ACC112 (cell line): Measurements from ENCODE around the gene AKAP8.
A peak's percentile ranks its signal among the peaks of the same experiment; 100 is the strongest.
"Not testable (repeated sequence)": the region's sequence is repeated elsewhere in the genome, so short reads cannot be mapped to it uniquely, and the experiment has no call there.

Experiments used
- H2AFZ ChIP-seq: fragments of 200-600 bp; sonication (generic); one replicate; pipeline ENCODE4 v1.6.0; 2017; ENCODE audit warnings: antibody characterized with exemption, low read length; ENCODE audit not compliant: unreplicated experiment
- H3K27ac ChIP-seq: fragments of 200-600 bp; sonication (generic); 2 replicates; pipeline ENCODE4 v1.5.1; 2014; ENCODE audit warnings: low read depth, mild to moderate bottlenecking, antibody characterized with exemption, low read length, moderate library complexity
- H3K27me3 ChIP-seq: fragments of 200-600 bp; sonication (generic); 2 replicates; pipeline ENCODE4 v1.6.1; 2014; ENCODE audit warnings: mild to moderate bottlenecking, antibody characterized with exemption, low read length, moderate library complexity, mixed read lengths; ENCODE audit not compliant: insufficient read depth
- H3K36me3 ChIP-seq: fragments of 200-600 bp; sonication (generic); 2 replicates; pipeline ENCODE4 v1.6.1; 2016; ENCODE audit warnings: mild to moderate bottlenecking, antibody characterized with exemption, low read length, moderate library complexity, mixed read lengths; ENCODE audit not compliant: insufficient read depth
- H3K4me1 ChIP-seq: fragments of 200-600 bp; sonication (generic); one replicate; pipeline ENCODE4 v1.6.1; 2016; ENCODE audit warnings: low read length, mixed read lengths; ENCODE audit not compliant: insufficient read depth, unreplicated experiment, control insufficient read depth
- H3K4me3 ChIP-seq: fragments of 200-600 bp; sonication (generic); 2 replicates; pipeline ENCODE4 v1.5.1; 2014; ENCODE audit warnings: mild to moderate bottlenecking, low read depth, low read length
- H3K79me2 ChIP-seq: fragments of 200-600 bp; sonication (generic); one replicate; pipeline ENCODE4 v1.6.0; 2016; ENCODE audit warnings: low read length; ENCODE audit not compliant: control insufficient read depth, unreplicated experiment, insufficient read depth

The AKAP8 gene

GRCh38 chr19:15421721-15422260 lies 42.2 kb upstream of the AKAP8 start:
- H3K79me2 ChIP-seq = peaks cover 20% of the 10 kb centered on the region
- H3K27ac ChIP-seq = no peak overlapping the region
- H2AFZ ChIP-seq = no peak overlapping the region
- peaks cover 29% of the 10 kb centered on the region; the same call in 1 of the 2 replicates for H3K36me3 ChIP-seq
- H3K4me3 ChIP-seq = no peak overlapping the region
- peaks cover 7% of the 10 kb centered on the region for H3K4me1 ChIP-seq
- H3K27me3 ChIP-seq = no peaks in the 10 kb centered on the region

GRCh38 chr19:15421136-15421695 lies 41.6 kb upstream of the AKAP8 start:
- no peak overlapping the region for H3K27ac ChIP-seq
- peaks cover 9% of the 10 kb centered on the region for H3K4me1 ChIP-seq
- H3K36me3 ChIP-seq = peaks cover 23% of the 10 kb centered on the region; the same call in 1 of the 2 replicates

GRCh38 chr19:15419413-15420025 lies 39.9 kb upstream of the AKAP8 start:
- 0 out of 2 replicates have a peak overlapping the region, but pooled peaks have one; percentile 4 for H3K27ac ChIP-seq

More at GRCh38 chr19:15421136-15421695, 41.6 kb upstream of the AKAP8 start:
- H3K27me3 ChIP-seq = no peaks in the 10 kb centered on the region
- no peak overlapping the region for H2AFZ ChIP-seq
- no peak overlapping the region for H3K4me3 ChIP-seq
- peaks cover 26% of the 10 kb centered on the region for H3K79me2 ChIP-seq

GRCh38 chr19:15418579-15419412 lies 39.2 kb upstream of the AKAP8 start, which contains the start of gene AKAP8L:
Gene AKAP8L (minus strand): TSS chr19:15418988. CDS start chr19:15418923, 65 bp downstream.
- Histone ChIP-seq H3K36me3 (peaks cover 15% of the 10 kb centered on the region; the same call in 1 of the 2 replicates), H3K27ac (peak within 1 kb of the TSS; percentile 30), H3K4me3 (peak within 1 kb of the TSS; percentile 99), H3K79me2 (peaks cover 45% of the 10 kb centered on the region), H3K4me1 (peaks cover 9% of the 10 kb centered on the region), H2AFZ (peak within 1 kb of the TSS; percentile 34), H3K27me3 (no peaks in the 10 kb centered on the region)

More at GRCh38 chr19:15419413-15420025, 39.9 kb upstream of the AKAP8 start:
- Histone ChIP-seq H3K4me1 (peaks cover 9% of the 10 kb centered on the region), H3K36me3 (peaks cover 22% of the 10 kb centered on the region; the same call in 1 of the 2 replicates), H3K79me2 (peaks cover 40% of the 10 kb centered on the region), H3K4me3 (peak overlapping the region; percentile 99), H3K27me3 (no peaks in the 10 kb centered on the region), H2AFZ (peak overlapping the region; percentile 34)

GRCh38 chr19:15418231-15418578 lies 38.6 kb upstream of the AKAP8 start:
- Histone ChIP-seq H3K79me2 (peaks cover 51% of the 10 kb centered on the region), H3K4me3 (peak overlapping the region; percentile 99), H3K27ac (peak overlapping the region; percentile 30), H2AFZ (no peak overlapping the region), H3K27me3 (no peaks in the 10 kb centered on the region), H3K36me3 (peaks cover 9% of the 10 kb centered on the region; the same call in 1 of the 2 replicates), H3K4me1 (peaks cover 9% of the 10 kb centered on the region)

GRCh38 chr19:15417699-15418098 lies 38.1 kb upstream of the AKAP8 start:
- H3K36me3 ChIP-seq = peaks cover 6% of the 10 kb centered on the region; the same call in 1 of the 2 replicates
- peaks cover 56% of the 10 kb centered on the region for H3K79me2 ChIP-seq
- peak overlapping the region; percentile 99 for H3K4me3 ChIP-seq
- H3K4me1 ChIP-seq = peaks cover 9% of the 10 kb centered on the region
- no peak overlapping the region for H2AFZ ChIP-seq
- H3K27ac ChIP-seq = peak overlapping the region; percentile 30; the same call in 1 of the 2 replicates
- no peaks in the 10 kb centered on the region for H3K27me3 ChIP-seq

GRCh38 chr19:15412832-15413231 lies 33.2 kb upstream of the AKAP8 start:
- peaks cover 8% of the 10 kb centered on the region; the same call in 1 of the 2 replicates for H3K36me3 ChIP-seq
- no peak overlapping the region for H2AFZ ChIP-seq
- no peaks in the 10 kb centered on the region for H3K27me3 ChIP-seq
- H3K79me2 ChIP-seq = peaks cover 88% of the 10 kb centered on the region
- H3K4me1 ChIP-seq = peaks cover 13% of the 10 kb centered on the region
- no peak overlapping the region for H3K4me3 ChIP-seq
- H3K27ac ChIP-seq = no peak overlapping the region

GRCh38 chr19:15411351-15411750 lies 31.8 kb upstream of the AKAP8 start:
- not testable (repeated sequence) for H3K27ac ChIP-seq, H3K4me1 ChIP-seq, H3K27me3 ChIP-seq, H3K4me3 ChIP-seq, H3K36me3 ChIP-seq, H2AFZ ChIP-seq
- peaks cover 87% of the 10 kb centered on the region for H3K79me2 ChIP-seq

- H2AFZ ChIP-seq = no peak overlapping the region
- no peak overlapping the region for H3K27ac ChIP-seq
- no peak overlapping the region for H3K4me3 ChIP-seq
- H3K79me2 ChIP-seq = peaks cover 68% of the 10 kb centered on the region
- no peaks in the 10 kb centered on the region for H3K4me1 ChIP-seq
- H3K27me3 ChIP-seq = no peaks in the 10 kb centered on the region
- 0 out of 2 replicates have a peak, but pooled peaks cover 2% of the 10 kb centered on the region for H3K36me3 ChIP-seq
Measured at GRCh38 chr19:15404780-15405211, 25.2 kb upstream of the AKAP8 start.

GRCh38 chr19:15404097-15404779 lies 24.7 kb upstream of the AKAP8 start:
- H2AFZ ChIP-seq = no peak overlapping the region
- no peak overlapping the region for H3K27ac ChIP-seq
- no peaks in the 10 kb centered on the region for H3K27me3 ChIP-seq
- H3K79me2 ChIP-seq = peaks cover 62% of the 10 kb centered on the region
- no peaks in the 10 kb centered on the region for H3K4me1 ChIP-seq
- H3K36me3 ChIP-seq = 0 out of 2 replicates have a peak, but pooled peaks cover 2% of the 10 kb centered on the region
- H3K4me3 ChIP-seq = no peak overlapping the region
